PFSK-1 (cell line): ENCODE data around the gene PCDHB7.
"Not testable (repeated sequence)": the region's sequence is repeated elsewhere in the genome, so short reads cannot be mapped to it uniquely, and the experiment has no call there.

ENCODE experiments used
- POLR2AphosphoS5 ChIP-seq: IDR thresholded peaks from 2 replicates; pipeline ENCODE4 v1.6.1; 2012; ENCODE audit warnings: low read depth, mild to moderate bottlenecking, control low read depth, low read length, moderate library complexity
- SIN3A ChIP-seq: IDR thresholded peaks from 2 replicates; pipeline ENCODE4 v1.6.1; 2012; ENCODE audit warnings: mild to moderate bottlenecking, low read length, moderate library complexity, borderline replicate concordance; ENCODE audit not compliant: insufficient read depth

GRCh38 chr5:141213656-141214339, 41.4 kb downstream of the PCDHB7 start, which contains the start of gene PCDHB13:
- not testable (repeated sequence) for TF ChIP-seq POLR2AphosphoS5, SIN3A
